ENCODE results near the gene SRPK1. TPM values are rescaled to one million over a fixed set of nuclear protein-coding genes. Genes with fewer than 3 reads are reported as not detected.

SRPK1 gene
- total RNA-seq, 2 experiments from 2014 or later = 88.2 to 101 TPM

DNA sequence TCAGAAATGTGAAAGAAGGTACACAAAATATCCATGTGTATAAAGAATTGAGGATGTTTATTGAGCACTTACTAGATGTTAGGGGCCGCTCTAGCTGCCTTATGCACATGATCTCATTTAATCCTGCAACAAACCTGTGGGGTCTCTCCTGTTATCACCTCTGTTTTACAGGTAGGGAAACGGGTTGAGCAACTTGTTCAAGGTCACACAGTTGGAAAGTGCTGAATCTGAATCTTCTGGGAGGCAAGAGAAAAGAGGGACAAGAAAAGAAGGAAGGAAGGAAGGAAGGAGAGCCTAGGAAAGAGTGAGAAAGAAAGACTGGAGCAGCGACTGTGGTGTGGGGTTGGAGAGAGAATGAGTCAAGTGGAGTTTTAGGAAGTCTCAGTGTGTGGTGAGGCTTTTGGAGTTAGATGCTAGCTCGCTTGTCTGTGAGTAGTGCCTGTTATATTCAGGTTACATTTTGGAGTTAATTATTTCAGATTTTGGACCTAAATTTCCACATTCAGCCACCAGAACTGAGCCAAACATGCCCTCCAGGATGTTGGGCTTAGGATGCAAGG lies 132.4 kb downstream of the SRPK1 start:
- Mint-ChIP-seq H3K27me3 (peaks cover 58% of the 10 kb centered on the region), H3K4me1 (no peaks in the 10 kb centered on the region), H3K36me3 (no peaks in the 10 kb centered on the region), H3K27ac (no peak overlapping the region), H3K9me3 (ENCODE audit: low read depth) (no peaks in the 10 kb centered on the region), H3K4me3 (no peak overlapping the region)
- ATAC-seq (no peak), DNase-seq (no peak)
- CTCF ChIA-PET = interaction anchor here (1.3 kb wide), 1 partner anchor 13 kb away, joined by 4 read pairs; no protein-coding TSS in a partner anchor

DNA sequence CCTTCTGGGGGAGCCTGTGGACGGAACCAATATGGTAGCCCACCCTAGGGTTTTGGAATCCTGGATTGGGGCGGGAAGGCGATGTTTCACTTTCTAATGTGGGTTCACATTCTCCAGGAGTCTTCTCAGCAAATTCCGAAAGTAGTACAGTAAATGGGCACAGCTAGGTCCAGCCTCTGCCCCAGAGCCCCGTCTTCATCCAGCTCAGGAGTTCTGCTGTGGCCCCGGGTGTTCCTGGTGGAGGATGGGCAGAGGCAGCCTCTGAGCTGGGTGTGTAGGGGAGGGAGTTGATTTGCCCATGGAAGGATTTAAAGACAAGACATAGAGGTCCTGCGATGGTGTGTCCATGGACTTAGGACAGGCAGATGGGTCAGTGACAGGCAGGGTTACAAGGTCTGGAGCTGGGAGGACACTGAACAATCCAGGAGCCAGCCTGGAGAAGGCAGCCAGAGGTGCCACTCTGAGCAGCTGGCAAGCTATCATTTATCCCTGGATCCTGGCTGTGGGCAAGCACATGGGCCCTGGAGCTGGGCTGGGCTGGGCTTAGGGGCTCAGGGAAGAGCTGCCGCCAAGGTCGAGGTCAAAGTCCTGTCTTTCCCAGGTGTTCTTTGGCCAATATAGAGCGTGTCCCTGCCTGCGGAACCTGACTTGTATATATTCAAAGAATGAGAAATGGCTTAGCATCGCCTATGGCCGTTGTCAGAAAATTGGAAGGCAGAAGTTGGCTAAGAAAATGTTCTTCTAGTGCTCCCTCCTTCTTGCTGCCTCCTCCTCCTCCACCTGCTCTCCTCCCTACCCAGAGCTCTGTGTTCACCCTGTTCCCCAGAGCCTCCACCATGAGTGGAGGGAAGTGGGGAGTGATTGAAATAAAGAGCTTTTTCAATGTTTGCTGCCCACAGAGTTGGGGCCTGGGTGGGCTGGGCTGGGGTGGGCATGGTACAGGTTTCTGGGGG lies 133.4 kb downstream of the SRPK1 start:
- Mint-ChIP-seq H3K27me3 (peaks cover 54% of the 10 kb centered on the region), H3K4me3 (no peak overlapping the region), H3K27ac (no peak overlapping the region), H3K36me3 (no peaks in the 10 kb centered on the region), H3K4me1 (no peaks in the 10 kb centered on the region), H3K9me3 (ENCODE audit: low read depth) (no peaks in the 10 kb centered on the region)
- DNase-seq (no peak), ATAC-seq (no peak)
- CTCF ChIA-PET = interaction anchor here (1.3 kb wide), 1 partner anchor 14 kb away, joined by 4 read pairs; no protein-coding TSS in a partner anchor

DNA sequence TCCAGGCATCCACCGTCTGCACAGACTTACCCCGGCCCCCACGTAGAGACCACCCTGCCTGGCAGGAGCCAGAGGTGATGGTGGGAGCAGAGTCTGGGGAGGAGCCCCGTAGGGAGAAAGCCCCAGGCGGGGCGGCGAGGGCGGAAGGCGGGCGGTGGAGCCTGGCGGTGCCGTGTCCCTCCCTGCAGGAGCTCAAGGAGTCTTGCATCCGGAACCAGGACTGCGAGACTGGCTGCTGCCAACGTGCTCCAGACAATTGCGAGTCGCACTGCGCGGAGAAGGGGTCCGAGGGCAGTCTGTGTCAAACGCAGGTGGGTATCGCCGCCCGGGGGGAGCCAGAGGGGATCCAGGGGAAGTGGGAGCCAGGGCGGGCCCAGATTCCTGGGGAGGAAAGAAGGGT lies 134.1 kb downstream of the SRPK1 start:
- Mint-ChIP-seq H3K27me3 (peaks cover 54% of the 10 kb centered on the region), H3K36me3 (no peaks in the 10 kb centered on the region), H3K4me1 (no peaks in the 10 kb centered on the region), H3K9me3 (ENCODE audit: low read depth) (no peaks in the 10 kb centered on the region), H3K27ac (no peak overlapping the region), H3K4me3 (no peak overlapping the region)
- ATAC-seq (no peak), DNase-seq (no peak)
- CTCF ChIA-PET = no interaction called here

DNA sequence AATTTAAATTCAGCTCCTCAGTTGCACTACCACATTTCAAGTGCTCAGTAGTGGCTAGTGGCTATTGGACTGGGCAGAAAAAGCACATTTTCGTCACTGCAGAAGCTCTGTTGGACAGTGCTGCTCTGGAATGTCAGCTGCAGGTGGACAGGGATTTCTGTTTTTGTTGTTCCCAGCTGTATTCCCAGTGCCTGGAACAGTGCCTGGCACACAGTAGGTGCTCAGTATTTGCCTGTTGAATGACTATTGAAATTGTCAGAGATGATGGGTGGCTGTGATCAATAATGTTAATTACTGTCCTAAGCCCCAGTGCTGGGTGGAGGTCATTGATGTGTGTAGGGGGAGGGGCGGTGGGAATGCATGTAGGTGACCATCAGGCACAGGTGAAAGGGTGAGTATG lies 134.6 kb downstream of the SRPK1 start:
- DNase-seq (no peak), ATAC-seq (no peak)
- H3K27me3 Mint-ChIP-seq = peaks cover 56% of the 10 kb centered on the region
- H3K36me3 Mint-ChIP-seq = no peaks in the 10 kb centered on the region
- H3K4me3 Mint-ChIP-seq = no peak overlapping the region
- H3K4me1 Mint-ChIP-seq = no peaks in the 10 kb centered on the region
- CTCF ChIA-PET = no interaction called here
- H3K9me3 Mint-ChIP-seq (ENCODE audit: low read depth) = no peaks in the 10 kb centered on the region
- H3K27ac Mint-ChIP-seq = no peak overlapping the region

DNA sequence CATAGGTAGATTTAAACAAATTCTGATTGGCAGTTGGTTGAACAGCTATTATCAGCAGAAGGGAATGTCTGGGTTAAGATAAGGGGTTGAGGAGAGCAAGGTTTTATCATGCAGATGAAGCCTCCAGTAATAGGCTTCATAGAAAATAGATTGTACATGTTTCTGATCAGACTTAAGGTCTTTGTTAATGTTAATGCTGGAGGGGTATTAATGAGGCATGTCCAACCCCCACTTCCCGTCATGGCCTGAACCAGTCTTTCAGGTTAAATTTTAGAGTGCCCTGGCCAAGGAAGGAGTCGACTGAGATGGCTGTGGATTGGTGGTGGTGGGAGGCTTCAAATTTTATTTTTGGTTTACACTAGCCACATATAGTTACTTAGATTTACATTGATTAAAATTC lies 136.7 kb downstream of the SRPK1 start:
- CTCF ChIA-PET = interaction anchor here (1.4 kb wide), 1 partner anchor 61 kb away, joined by 3 read pairs; no protein-coding TSS in a partner anchor
- peaks cover 52% of the 10 kb centered on the region for H3K27me3 Mint-ChIP-seq

More for the DNA sequence above, 136.7 kb downstream of the SRPK1 start:
- DNase-seq (no peak), ATAC-seq (no peak)
- no peaks in the 10 kb centered on the region for H3K4me1 Mint-ChIP-seq
- no peaks in the 10 kb centered on the region for H3K9me3 Mint-ChIP-seq (ENCODE audit: low read depth)
- H3K27ac Mint-ChIP-seq = no peak overlapping the region
- no peaks in the 10 kb centered on the region for H3K36me3 Mint-ChIP-seq
- no peak overlapping the region for H3K4me3 Mint-ChIP-seq

Other genes with a start within 250 kb of the SRPK1 start
- gene FKBP5, start 232.2 kb downstream of the SRPK1 start, total RNA-seq = 10 to 100 TPM; 53.8 to 70.6 TPM
- gene ARMC12, start 184.1 kb downstream of the SRPK1 start, total RNA-seq = under 1 TPM; 0.45 to 0.96 TPM
- gene CLPSL2, start 144.5 kb downstream of the SRPK1 start, total RNA-seq = not detected
- gene CLPSL1, start 140.1 kb downstream of the SRPK1 start, total RNA-seq = not detected
- not detected for gene CLPS, start 123.8 kb downstream of the SRPK1 start, total RNA-seq
- not detected for gene LHFPL5, start 115.7 kb downstream of the SRPK1 start, total RNA-seq
- not detected for gene SLC26A8, start 103.5 kb upstream of the SRPK1 start, total RNA-seq
- 10 to 100 TPM; 52.8 to 65.7 TPM for gene MAPK14, start 106.7 kb upstream of the SRPK1 start, total RNA-seq
- gene MAPK13, start 209.4 kb upstream of the SRPK1 start, total RNA-seq = 10 to 100 TPM; 33.9 to 35.6 TPM